NCI-H345 treated with DMSO at 0.1 percent for 48 hours (cell line): ENCODE results near the gene SSBP1.
"Not testable (repeated sequence)": the region's sequence is repeated elsewhere in the genome, so short reads cannot be mapped to it uniquely, and the experiment has no call there.

ENCODE experiments used
- DNase-seq: peaks from one replicate; lab custom pipeline; 2025; ENCODE audit not compliant: unreplicated experiment; lab: John Stamatoyannopoulos, UW

The SSBP1 gene

GRCh38 chr7:141737836-141738591, at the start of gene SSBP1:
Gene SSBP1 (plus strand): TSS chr7:141738358. CDS start chr7:141739167, 809 bp downstream.
- DNase-seq = peak; percentile 94

GRCh38 chr7:141689072-141689825, 48.9 kb upstream of the SSBP1 start:
- DNase-seq = not testable (repeated sequence)

- no peak for DNase-seq
These were observed 46.6 kb upstream of the SSBP1 start for GRCh38 chr7:141691540-141691939.

GRCh38 chr7:141691961-141692360, 46.2 kb upstream of the SSBP1 start:
- no peak for DNase-seq

- DNase-seq = no peak
These were observed 45.1 kb upstream of the SSBP1 start for GRCh38 chr7:141693082-141693481.

- no peak for DNase-seq
These were observed 42.3 kb upstream of the SSBP1 start for GRCh38 chr7:141695803-141696289.

- DNase-seq = no peak
These were observed 41.8 kb upstream of the SSBP1 start for GRCh38 chr7:141696348-141696747.

- DNase-seq = no peak
These were observed 40.8 kb upstream of the SSBP1 start for GRCh38 chr7:141697211-141697871.

- no peak for DNase-seq
These were observed 39.7 kb upstream of the SSBP1 start for GRCh38 chr7:141698247-141699015.

GRCh38 chr7:141699860-141700259, 38.3 kb upstream of the SSBP1 start:
- no peak for DNase-seq

GRCh38 chr7:141700296-141700847, 37.8 kb upstream of the SSBP1 start:
- DNase-seq = no peak

GRCh38 chr7:141700848-141701371, 37.2 kb upstream of the SSBP1 start:
- DNase-seq = no peak

- peak; percentile 9 for DNase-seq
These were observed 36.6 kb upstream of the SSBP1 start for GRCh38 chr7:141701489-141702046.

GRCh38 chr7:141702047-141702567, 36.1 kb upstream of the SSBP1 start, which contains the start of gene DENND11:
Gene DENND11 (minus strand): TSS chr7:141702166. CDS start chr7:141702153, 13 bp downstream.
- peak; percentile 42 for DNase-seq

GRCh38 chr7:141702892-141703291, 35.3 kb upstream of the SSBP1 start:
- no peak for DNase-seq

- no peak for DNase-seq
These were observed 34.0 kb upstream of the SSBP1 start for GRCh38 chr7:141704112-141704511.

GRCh38 chr7:141704741-141705140, 33.4 kb upstream of the SSBP1 start:
- no peak for DNase-seq

GRCh38 chr7:141706239-141707064, 31.7 kb upstream of the SSBP1 start:
- no peak for DNase-seq

- DNase-seq = no peak
These were observed 29.8 kb upstream of the SSBP1 start, which contains the start of gene WEE2 for GRCh38 chr7:141708351-141708750. Gene WEE2 (plus strand): TSS chr7:141708353. CDS start chr7:141708759, 406 bp downstream.
